ENCODE results near the gene CTNNA2. TPM values are rescaled to one million over a fixed set of nuclear protein-coding genes. Genes with fewer than 3 reads are reported as not detected.

CTNNA2 gene
- total RNA-seq, 1 donor from 2014 or later: not detected

DNA sequence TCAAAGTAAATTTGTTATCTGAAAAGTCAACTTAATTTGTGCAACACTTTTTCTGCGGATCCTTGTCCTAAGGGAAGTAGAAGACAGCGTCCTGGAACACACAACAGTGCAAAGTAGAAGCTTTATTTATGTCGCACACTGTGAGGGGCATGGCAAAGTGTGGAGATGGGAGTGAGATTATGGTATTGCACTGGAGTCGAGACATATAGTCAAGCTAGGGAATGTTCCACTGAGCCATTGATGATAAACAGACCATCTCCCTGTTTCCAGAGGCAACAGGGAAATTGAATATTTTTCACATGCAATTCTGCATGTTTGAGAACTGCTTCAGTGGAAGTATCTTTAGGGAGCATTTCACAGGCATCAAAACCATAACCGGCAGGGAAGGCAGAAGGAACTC lies 745.5 kb downstream of the CTNNA2 start:
- no peak for DNase-seq
- Mint-ChIP-seq H3K36me3 (ENCODE audit: low read depth) (no peaks in the 10 kb centered on the region), H3K9me3 (peaks cover 3% of the 10 kb centered on the region), H3K4me3 (no peak overlapping the region), H3K4me1 (no peaks in the 10 kb centered on the region), H3K27me3 (no peaks in the 10 kb centered on the region), H3K27ac (no peak overlapping the region)
- intact Hi-C loops (cut with micrococcal nuclease): no loop called here

DNA sequence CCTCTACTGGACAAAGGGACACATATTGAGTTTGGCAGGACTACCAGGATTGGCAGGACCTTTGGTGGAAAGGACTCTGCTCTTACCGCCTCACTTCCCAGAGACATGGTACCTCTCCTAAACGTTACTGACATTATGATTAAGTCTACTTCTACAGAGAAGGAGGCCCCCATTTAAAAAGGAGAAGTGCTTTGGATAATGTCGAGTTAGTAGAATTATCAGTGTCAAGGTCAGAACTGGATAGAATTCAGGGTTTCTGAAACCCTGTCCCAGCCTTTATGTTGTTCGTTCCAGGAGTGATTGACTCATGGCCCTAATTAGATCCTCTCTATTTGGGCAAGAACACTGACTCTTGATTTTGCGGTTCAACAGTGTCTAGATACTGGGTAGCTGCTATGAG lies 745.9 kb downstream of the CTNNA2 start:
- no peak for DNase-seq
- Mint-ChIP-seq H3K4me3 (no peak overlapping the region), H3K27me3 (no peaks in the 10 kb centered on the region), H3K9me3 (peaks cover 3% of the 10 kb centered on the region), H3K36me3 (ENCODE audit: low read depth) (no peaks in the 10 kb centered on the region), H3K27ac (no peak overlapping the region), H3K4me1 (no peaks in the 10 kb centered on the region)
- intact Hi-C loops (cut with micrococcal nuclease): no loop called here

DNA sequence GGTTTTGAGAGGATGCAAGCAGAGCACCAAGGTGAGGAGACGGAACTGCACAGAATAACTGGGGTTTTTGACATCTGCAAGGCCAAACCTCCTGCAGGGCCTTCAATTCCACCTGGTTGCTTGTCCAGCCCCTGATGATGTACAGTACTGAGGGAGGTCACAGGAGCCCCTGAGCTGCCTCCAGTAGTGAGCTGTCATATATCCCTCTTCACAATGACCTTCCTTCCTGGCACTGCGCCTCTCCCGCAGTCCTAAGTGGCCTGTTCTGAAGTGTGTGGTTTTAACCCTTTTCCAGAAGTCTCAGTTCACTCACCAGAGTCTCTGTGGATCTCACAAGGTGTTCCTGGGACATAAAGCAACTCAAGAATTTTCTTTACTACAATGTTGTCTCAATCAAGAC lies 746.4 kb downstream of the CTNNA2 start:
- H3K4me1 Mint-ChIP-seq: no peaks in the 10 kb centered on the region
- no peak overlapping the region for H3K27ac Mint-ChIP-seq

DNA sequence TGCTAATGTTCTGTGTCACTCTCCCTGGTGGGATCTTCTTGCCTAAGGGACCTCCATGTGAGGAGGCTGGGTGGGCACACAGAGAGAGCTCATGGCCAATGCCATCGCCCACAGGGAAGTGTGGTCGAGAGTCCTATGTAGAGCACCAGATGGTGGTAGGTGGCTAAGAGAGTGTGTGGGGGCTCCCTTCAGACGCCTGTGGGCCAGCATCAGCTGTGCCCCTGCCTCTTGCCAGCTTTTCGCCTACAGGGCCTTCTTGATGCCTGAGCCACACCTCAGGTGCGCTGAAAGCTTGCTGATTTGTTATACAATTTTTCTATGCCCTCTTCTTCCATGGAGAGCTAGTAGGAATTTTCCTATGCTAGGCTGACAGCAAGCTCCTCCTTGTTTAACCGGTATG lies 753.4 kb downstream of the CTNNA2 start:
- peaks cover 3% of the 10 kb centered on the region for H3K9me3 Mint-ChIP-seq
- no peak overlapping the region for H3K27ac Mint-ChIP-seq
- H3K27me3 Mint-ChIP-seq: no peaks in the 10 kb centered on the region
- no peaks in the 10 kb centered on the region for H3K36me3 Mint-ChIP-seq (ENCODE audit: low read depth)
- no peaks in the 10 kb centered on the region for H3K4me1 Mint-ChIP-seq
- no peak overlapping the region for H3K4me3 Mint-ChIP-seq
- DNase-seq: no peak
- intact Hi-C loops (cut with micrococcal nuclease): no loop called here

More for the DNA sequence above, 746.4 kb downstream of the CTNNA2 start:
- no peaks in the 10 kb centered on the region for H3K27me3 Mint-ChIP-seq
- H3K4me3 Mint-ChIP-seq: no peak overlapping the region
- peaks cover 3% of the 10 kb centered on the region for H3K9me3 Mint-ChIP-seq
- DNase-seq: no peak
- intact Hi-C loops (cut with micrococcal nuclease): no loop called here
- H3K36me3 Mint-ChIP-seq (ENCODE audit: low read depth): no peaks in the 10 kb centered on the region

DNA sequence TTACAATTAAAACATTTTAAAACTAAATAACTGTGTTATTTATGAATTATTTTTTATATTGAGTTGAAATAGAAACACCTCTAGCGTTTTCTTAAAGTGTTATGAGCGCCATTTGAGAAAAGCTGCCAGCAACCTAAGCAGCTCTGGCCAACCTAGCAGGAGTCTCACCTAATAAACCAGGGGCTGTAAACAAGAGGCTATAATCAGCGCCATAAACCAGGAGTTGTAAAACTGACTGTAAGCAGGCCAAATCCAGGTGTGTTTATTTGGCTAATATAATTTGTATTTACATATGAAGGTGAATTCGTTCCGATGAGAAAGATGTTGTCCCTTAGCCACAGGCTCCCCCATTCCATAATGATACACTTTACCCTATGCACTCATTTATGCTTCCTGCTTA lies 757.0 kb downstream of the CTNNA2 start:
- Mint-ChIP-seq H3K4me1 (no peaks in the 10 kb centered on the region), H3K36me3 (ENCODE audit: low read depth) (no peaks in the 10 kb centered on the region), H3K27me3 (no peaks in the 10 kb centered on the region), H3K4me3 (no peak overlapping the region), H3K9me3 (no peaks in the 10 kb centered on the region), H3K27ac (no peak overlapping the region)
- intact Hi-C loops (cut with micrococcal nuclease): no loop called here
- no peak for DNase-seq

DNA sequence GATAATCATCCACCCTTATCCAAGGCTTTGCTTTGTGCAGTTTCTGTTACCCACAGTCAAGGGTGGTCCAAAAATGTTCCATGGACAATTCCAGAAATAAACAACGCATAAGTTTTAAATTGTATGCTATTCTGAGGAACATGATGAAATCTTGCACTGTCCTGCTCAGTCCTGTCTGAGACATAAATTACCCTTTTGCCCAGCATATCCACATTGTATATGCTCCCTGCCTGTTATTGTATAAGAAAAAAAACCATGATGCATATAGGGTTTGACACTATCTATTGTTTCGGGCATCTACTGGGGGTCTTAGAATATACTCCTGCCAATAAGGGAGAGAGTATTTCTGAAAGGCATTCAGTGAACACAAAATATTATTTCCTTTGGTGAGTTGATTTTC lies 767.7 kb downstream of the CTNNA2 start:
- Mint-ChIP-seq H3K36me3 (ENCODE audit: low read depth) (no peaks in the 10 kb centered on the region), H3K4me1 (no peaks in the 10 kb centered on the region), H3K27ac (no peak overlapping the region), H3K9me3 (no peaks in the 10 kb centered on the region), H3K27me3 (no peaks in the 10 kb centered on the region), H3K4me3 (no peak overlapping the region)
- no peak for DNase-seq
- intact Hi-C loops (cut with micrococcal nuclease): no loop called here

DNA sequence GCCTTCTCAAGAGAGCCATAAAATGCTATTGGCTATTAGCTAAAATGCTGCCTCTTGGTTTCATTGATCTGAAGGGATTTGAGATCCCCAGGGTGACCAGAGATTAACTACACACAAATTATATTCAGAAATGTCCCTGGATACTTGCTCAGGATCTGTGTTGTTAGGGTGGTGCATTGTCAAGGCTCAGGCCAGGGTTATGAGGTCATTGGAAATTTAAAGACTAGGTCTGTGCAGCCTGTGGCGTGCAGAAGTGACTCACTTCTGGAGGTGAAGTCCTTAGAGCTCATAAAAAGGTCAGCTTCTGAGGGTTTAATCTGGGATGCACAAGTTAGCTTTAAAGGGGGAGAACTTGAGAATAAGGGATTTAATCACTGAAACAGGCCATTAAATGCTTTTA lies 768.2 kb downstream of the CTNNA2 start:
- Mint-ChIP-seq H3K4me3 (no peak overlapping the region), H3K27me3 (no peaks in the 10 kb centered on the region), H3K36me3 (ENCODE audit: low read depth) (no peaks in the 10 kb centered on the region), H3K9me3 (no peaks in the 10 kb centered on the region), H3K27ac (no peak overlapping the region), H3K4me1 (no peaks in the 10 kb centered on the region)
- intact Hi-C loops (cut with micrococcal nuclease): no loop called here
- DNase-seq: no peak

DNA sequence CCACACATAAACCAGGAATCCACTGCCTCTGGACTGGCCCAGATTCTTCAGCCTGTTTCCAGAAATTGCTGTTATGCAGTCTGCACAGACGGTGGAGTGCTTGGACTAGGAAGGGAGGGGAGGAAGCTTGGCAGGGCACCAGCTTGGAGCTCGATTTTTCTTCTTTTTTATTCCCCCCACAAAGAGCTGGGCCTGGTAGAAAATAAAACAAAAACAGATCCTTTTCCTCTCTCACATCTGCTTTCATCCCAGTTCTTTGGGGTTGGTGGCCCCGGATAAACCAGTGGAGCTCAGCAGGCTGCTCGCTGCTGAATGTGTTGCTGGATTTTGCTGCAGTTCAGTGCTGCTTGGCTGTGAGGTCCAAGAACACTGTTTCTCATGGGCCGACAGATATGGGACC lies 775.7 kb downstream of the CTNNA2 start:
- H3K36me3 Mint-ChIP-seq (ENCODE audit: low read depth): no peaks in the 10 kb centered on the region
- no peak overlapping the region for H3K4me3 Mint-ChIP-seq
- no peak overlapping the region for H3K27ac Mint-ChIP-seq
- no peaks in the 10 kb centered on the region for H3K27me3 Mint-ChIP-seq
- no peak for DNase-seq
- H3K9me3 Mint-ChIP-seq: peaks cover 5% of the 10 kb centered on the region
- intact Hi-C loops (cut with micrococcal nuclease): no loop called here
- H3K4me1 Mint-ChIP-seq: no peaks in the 10 kb centered on the region

DNA sequence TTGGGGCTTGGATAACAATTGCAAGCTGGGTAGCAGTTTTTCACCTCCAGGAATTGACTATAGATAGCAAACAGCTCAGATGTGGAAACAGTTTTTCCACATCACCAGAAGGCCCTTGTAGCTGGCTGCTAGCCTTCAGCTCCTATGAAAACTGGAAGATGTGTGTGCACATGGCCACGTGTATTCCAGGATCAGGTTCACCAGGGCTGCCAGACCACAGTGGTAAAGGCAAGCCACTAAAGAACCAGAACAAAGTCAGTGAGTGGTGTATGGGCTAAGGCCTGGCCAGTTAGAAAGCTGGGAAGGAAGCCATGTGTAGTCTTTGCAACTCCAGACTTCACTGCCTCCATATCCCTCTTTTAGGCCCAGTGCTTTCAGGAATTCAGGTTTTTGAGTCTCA lies 778.8 kb downstream of the CTNNA2 start:
- H3K4me3 Mint-ChIP-seq: no peak overlapping the region
- no peak overlapping the region for H3K27ac Mint-ChIP-seq
- intact Hi-C loops (cut with micrococcal nuclease): no loop called here
- H3K4me1 Mint-ChIP-seq: no peaks in the 10 kb centered on the region
- H3K27me3 Mint-ChIP-seq: no peaks in the 10 kb centered on the region
- no peak for DNase-seq
- H3K9me3 Mint-ChIP-seq: peaks cover 3% of the 10 kb centered on the region
- H3K36me3 Mint-ChIP-seq (ENCODE audit: low read depth): no peaks in the 10 kb centered on the region

DNA sequence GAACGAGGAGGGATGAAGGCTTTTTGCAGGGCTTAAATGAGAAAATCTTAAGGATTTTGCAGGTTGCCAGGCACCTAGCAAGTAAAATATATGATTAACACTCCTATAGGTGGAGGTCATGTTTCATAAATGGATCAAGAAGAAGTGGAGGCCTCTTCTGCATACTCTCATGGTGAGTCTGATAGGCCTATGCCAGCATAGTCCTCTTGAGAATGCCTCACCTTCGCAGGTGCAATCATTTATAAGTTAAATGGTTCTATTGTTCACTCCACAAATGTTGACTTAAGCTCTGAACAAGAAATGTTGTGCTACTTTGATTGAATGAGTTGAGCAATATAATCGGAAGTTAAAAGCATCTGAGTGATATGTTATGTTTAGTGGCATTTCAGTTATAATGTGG lies 779.6 kb downstream of the CTNNA2 start:
- Mint-ChIP-seq H3K4me3 (no peak overlapping the region), H3K36me3 (ENCODE audit: low read depth) (no peaks in the 10 kb centered on the region), H3K4me1 (no peaks in the 10 kb centered on the region), H3K9me3 (no peaks in the 10 kb centered on the region), H3K27ac (no peak overlapping the region), H3K27me3 (no peaks in the 10 kb centered on the region)
- intact Hi-C loops (cut with micrococcal nuclease): no loop called here
- DNase-seq: no peak

DNA sequence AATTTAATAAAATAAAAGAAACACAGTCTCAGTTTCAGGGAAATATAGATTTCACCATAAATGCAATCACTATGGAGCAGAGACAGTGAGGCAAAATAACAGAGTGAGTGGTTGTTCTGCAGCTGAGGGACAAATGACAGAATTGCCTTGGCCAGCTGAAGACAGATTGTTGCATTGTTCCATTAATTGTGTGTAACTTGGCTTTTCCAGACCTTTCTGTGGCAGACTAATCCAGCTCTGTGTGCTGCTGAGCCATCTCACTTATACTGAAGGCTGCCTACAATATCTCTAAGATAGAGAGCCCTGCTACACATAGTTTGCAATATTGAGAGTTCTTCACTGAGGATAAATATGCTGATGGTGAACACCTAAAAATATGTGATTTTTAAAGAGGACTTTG lies 780.2 kb downstream of the CTNNA2 start:
- no peak overlapping the region for H3K27ac Mint-ChIP-seq

DNA sequence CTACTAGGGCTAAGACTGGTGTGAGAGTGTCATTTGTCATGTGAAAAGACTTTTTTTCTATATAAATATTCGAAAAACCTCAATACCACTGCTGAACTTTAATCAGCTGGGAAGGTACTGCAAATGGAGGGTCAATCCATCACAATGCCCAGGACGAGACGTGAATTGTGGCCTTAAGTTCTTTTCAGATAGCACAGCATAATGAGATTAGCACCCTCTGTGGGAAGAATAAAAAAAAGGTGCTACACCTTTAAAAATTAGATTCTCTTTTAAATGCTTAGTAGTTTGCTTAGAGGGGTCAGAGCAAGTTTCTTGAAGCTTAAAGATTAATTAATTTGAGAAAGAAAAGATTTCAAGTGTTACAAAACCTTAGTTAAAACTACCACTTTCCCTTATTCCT lies 786.1 kb downstream of the CTNNA2 start:
- Mint-ChIP-seq H3K9me3 (no peaks in the 10 kb centered on the region), H3K4me1 (no peaks in the 10 kb centered on the region), H3K4me3 (no peak overlapping the region), H3K36me3 (ENCODE audit: low read depth) (peaks cover 4% of the 10 kb centered on the region), H3K27me3 (peaks cover 22% of the 10 kb centered on the region), H3K27ac (no peak overlapping the region)
- DNase-seq: no peak
- intact Hi-C loops (cut with micrococcal nuclease): no loop called here

More for the DNA sequence above, 780.2 kb downstream of the CTNNA2 start:
- intact Hi-C loops (cut with micrococcal nuclease): no loop called here
- no peaks in the 10 kb centered on the region for H3K36me3 Mint-ChIP-seq (ENCODE audit: low read depth)
- H3K4me3 Mint-ChIP-seq: no peak overlapping the region
- no peaks in the 10 kb centered on the region for H3K4me1 Mint-ChIP-seq
- no peaks in the 10 kb centered on the region for H3K27me3 Mint-ChIP-seq
- H3K9me3 Mint-ChIP-seq: no peaks in the 10 kb centered on the region
- DNase-seq: no peak

DNA sequence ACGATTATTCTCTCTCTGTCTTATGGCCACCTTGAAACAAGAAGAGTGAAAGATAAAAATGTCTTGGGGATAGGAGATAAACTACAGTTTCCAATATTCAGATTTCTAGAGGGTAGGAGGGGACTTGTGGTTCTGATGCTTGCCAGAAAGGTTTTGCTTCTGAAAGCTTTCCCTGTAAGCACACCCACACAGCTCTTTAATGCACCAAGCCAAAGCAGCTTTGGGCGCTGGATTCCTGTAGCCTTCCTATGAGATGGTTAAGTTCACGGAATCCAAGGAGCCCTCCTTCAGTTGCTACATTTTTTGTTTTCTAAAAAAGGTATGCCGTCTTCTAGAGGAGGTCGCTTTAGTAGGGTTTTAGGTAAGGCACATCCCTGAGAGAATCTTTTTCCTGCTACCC lies 786.8 kb downstream of the CTNNA2 start:
- no peak overlapping the region for H3K4me3 Mint-ChIP-seq
- no peak overlapping the region for H3K27ac Mint-ChIP-seq

DNA sequence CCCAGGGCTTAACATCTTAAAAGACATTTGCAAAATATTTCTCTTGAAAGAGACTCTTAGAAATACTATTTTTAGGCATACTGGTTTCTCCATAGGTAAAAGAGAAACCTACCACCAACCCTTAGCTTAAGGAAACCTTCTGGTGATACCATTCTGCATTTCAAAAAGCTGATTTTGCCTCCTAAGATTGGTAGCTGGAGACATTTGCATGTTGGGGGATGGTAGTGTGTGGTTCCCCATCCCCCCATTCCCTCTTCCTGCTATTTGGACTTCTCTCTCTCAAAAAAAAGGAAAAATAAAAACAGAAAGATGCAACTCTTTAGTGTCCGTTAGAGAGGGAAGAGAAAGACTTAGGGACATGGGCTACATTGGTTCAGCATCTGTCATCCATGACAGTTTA lies 787.5 kb downstream of the CTNNA2 start:
- Mint-ChIP-seq H3K4me3 (no peak overlapping the region), H3K27me3 (peaks cover 30% of the 10 kb centered on the region), H3K4me1 (no peaks in the 10 kb centered on the region), H3K9me3 (no peaks in the 10 kb centered on the region), H3K36me3 (ENCODE audit: low read depth) (peaks cover 4% of the 10 kb centered on the region), H3K27ac (no peak overlapping the region)
- intact Hi-C loops (cut with micrococcal nuclease): no loop called here
- DNase-seq: no peak

More for the DNA sequence above, 786.8 kb downstream of the CTNNA2 start:
- no peaks in the 10 kb centered on the region for H3K9me3 Mint-ChIP-seq
- intact Hi-C loops (cut with micrococcal nuclease): no loop called here
- no peak for DNase-seq
- peaks cover 25% of the 10 kb centered on the region for H3K27me3 Mint-ChIP-seq
- H3K36me3 Mint-ChIP-seq (ENCODE audit: low read depth): peaks cover 4% of the 10 kb centered on the region
- no peaks in the 10 kb centered on the region for H3K4me1 Mint-ChIP-seq

DNA sequence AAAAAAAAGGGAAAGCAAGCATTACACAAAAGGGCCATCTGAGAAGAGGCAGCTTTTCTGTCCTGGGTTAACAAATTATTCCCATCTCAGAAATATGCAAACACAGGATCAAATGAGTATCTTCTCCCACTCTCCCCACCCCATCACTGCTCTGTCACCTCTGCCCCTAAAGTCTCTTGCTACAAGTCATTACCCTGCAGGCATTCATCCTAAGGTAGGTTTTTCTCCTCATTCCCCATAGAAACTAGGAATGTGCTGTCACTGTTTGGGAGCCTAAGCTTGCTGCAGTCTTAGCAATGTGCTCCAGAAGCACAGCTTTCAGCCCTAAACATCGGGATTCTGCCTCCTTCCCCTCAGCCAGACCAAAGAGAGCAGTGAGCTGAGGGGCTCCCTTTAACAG lies 788.1 kb downstream of the CTNNA2 start:
- intact Hi-C loops (cut with micrococcal nuclease): no loop called here
- peaks cover 31% of the 10 kb centered on the region for H3K27me3 Mint-ChIP-seq
- DNase-seq: no peak
- peaks cover 4% of the 10 kb centered on the region for H3K36me3 Mint-ChIP-seq (ENCODE audit: low read depth)
- no peaks in the 10 kb centered on the region for H3K4me1 Mint-ChIP-seq
- no peak overlapping the region for H3K4me3 Mint-ChIP-seq
- no peaks in the 10 kb centered on the region for H3K9me3 Mint-ChIP-seq
- no peak overlapping the region for H3K27ac Mint-ChIP-seq

DNA sequence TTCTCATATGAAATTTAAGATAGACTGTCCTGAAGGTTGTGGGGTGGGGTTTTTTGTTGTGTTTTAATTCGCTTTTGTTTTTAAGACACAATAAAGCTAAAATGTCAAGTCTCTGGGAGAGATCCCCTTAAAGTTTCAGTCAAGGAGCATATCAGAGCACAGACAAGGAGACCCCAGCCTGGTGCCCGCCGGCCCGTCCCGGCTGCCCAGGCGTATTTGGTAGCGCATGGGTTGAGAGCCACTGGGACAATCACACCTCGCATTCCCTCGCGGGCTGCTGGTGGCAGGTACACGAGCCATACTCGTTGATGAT lies 789.1 kb downstream of the CTNNA2 start:
- H3K27ac Mint-ChIP-seq: no peak overlapping the region
- intact Hi-C loops (cut with micrococcal nuclease): no loop called here
- H3K4me3 Mint-ChIP-seq: no peak overlapping the region
- H3K36me3 Mint-ChIP-seq (ENCODE audit: low read depth): peaks cover 4% of the 10 kb centered on the region
- no peak for DNase-seq
- no peaks in the 10 kb centered on the region for H3K9me3 Mint-ChIP-seq
- no peaks in the 10 kb centered on the region for H3K4me1 Mint-ChIP-seq
- peaks cover 33% of the 10 kb centered on the region for H3K27me3 Mint-ChIP-seq

Measured in activated CD4-positive, alpha-beta T cell treated with anti-CD3 and anti-CD28 coated beads, Interleukin-2, amount 10 ng/mL, durations not matched to agents 24 days and 14 days (primary cell).